Lung (tissue), 12 donors: ENCODE measurements around the gene POLR3G. TPM values are rescaled to one million over a fixed set of nuclear protein-coding genes. Genes with fewer than 3 reads are reported as not detected.

ENCODE experiments used
- ATAC-seq: fragments of 200-7000 bp; cut with Tn5 transposase; one replicate; pipeline ENCODE4 v1.9.1; 2020; ENCODE audit warnings: moderate number of reproducible peaks; ENCODE audit not compliant: insufficient read depth, low FRiP score
- DNase-seq, 3 donors: peaks; one replicate each; pipeline ENCODE4 v3.0.0-alpha.2; 2013 to 2017
- H3K27ac ChIP-seq, 2 donors: one replicate each; pipeline ENCODE4 v1.5.1; 2013; ENCODE audit warnings: mild to moderate bottlenecking in 2 of 2, moderate library complexity in 2 of 2, control low read depth in 1 of 2, inconsistent platforms in 1 of 2, low read depth in 1 of 2, low read length in 1 of 2
- H3K27me3 ChIP-seq, 3 donors: one replicate each; pipeline ENCODE4 v1.5.1; 2013; ENCODE audit warnings: low read length in 2 of 3; ENCODE audit not compliant: control insufficient read depth in 3 of 3, insufficient read depth in 3 of 3
- H3K36me3 ChIP-seq, 4 donors: one replicate each; pipeline ENCODE4 v1.5.1; 2013; ENCODE audit warnings: low read length in 4 of 4, mild to moderate bottlenecking in 1 of 4, moderate library complexity in 1 of 4; ENCODE audit not compliant: control insufficient read depth in 4 of 4, insufficient read depth in 4 of 4
- H3K4me1 ChIP-seq, 5 donors: one replicate each; pipeline ENCODE4 v1.5.1; 2013; ENCODE audit warnings: low read length in 5 of 5, mild to moderate bottlenecking in 2 of 5, moderate library complexity in 1 of 5; ENCODE audit not compliant: control insufficient read depth in 5 of 5, insufficient read depth in 5 of 5
- H3K4me3 ChIP-seq: one replicate; pipeline ENCODE4 v1.5.1; 2013; ENCODE audit warnings: mild to moderate bottlenecking, control low read depth, moderate library complexity
- H3K9ac ChIP-seq, 2 donors: one replicate each; pipeline ENCODE4 v1.5.1; 2013; ENCODE audit warnings: low read length in 2 of 2, control low read depth in 1 of 2; ENCODE audit not compliant: insufficient read depth in 1 of 2
- H3K9me3 ChIP-seq, 4 donors: one replicate each; pipeline ENCODE4 v1.5.1; 2013; ENCODE audit warnings: low read length in 3 of 4, mild to moderate bottlenecking in 1 of 4, moderate library complexity in 1 of 4; ENCODE audit not compliant: control insufficient read depth in 4 of 4, insufficient read depth in 3 of 4
- whole genome bisulfite sequencing, 2 donors: extraction: QIAGEN DNeasy Blood & Tissue Kit; methylation state at CpG; one replicate each; pipeline ENCODE4 v1.1.7; 2013; 5-methylcytosine and 5-hydroxymethylcytosine counted together
- polyA plus RNA-seq, 2 donors: library from polyadenylated mRNA; stranded (reverse); fragments of 200-250 nt; gene quantifications; one replicate each; pipeline ENCODE4 v1.2.1, GENCODE V29; 2013
- total RNA-seq, 2 donors: library from RNA; depleted of rRNA in 1 of 2; stranded (reverse); fragments of >200 nt in 1 of 2; gene quantifications; one replicate each; pipeline ENCODE4 v1.2.1, GENCODE V29; 2014 to 2021
- TF ChIP-seq, protein P1 (sequence below): IDR thresholded peaks from 2 replicates; pipeline ENCODE4 v1.5.1; 2012; ENCODE audit warnings: mild to moderate bottlenecking; ENCODE audit errors: control extremely low read depth, extremely low read depth
- donor health status: control.
- donor health status: control.
- donor health status: Bipolar disorder and iron deficiency.
- donor health status: healthy.
- donor health status: DM: yes; HTN: yes; CAD: no.

Gene POLR3G
- total and polyA plus RNA-seq, 4 donors, result 1.1 to 1.3 (median 1.3) TPM

DNA sequence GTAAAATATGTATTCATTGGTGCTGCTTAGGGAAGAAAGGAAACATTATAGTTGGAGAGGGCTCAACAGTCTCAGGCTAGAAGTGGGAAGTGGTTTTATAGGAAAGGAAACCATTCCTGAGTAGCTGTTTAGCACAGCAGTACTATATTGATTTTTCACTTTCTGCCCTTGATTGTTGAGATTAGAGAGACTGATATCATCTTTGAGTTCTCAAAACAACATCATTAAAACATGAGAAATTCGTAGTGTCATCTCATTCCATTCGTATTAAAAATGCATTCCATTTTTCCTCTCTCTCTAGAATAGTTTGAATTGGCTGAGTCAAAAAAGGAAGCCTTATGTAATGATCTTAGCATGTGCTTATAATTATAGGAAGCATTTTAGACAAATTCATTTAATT lies 14.1 kb downstream of the POLR3G start:
- no peak overlapping the region for H3K9ac ChIP-seq
- no peak overlapping the region for H3K27ac ChIP-seq
- no peaks in the 10 kb centered on the region for H3K27me3 ChIP-seq
- no peak for ATAC-seq
- TF ChIP-seq, protein P1, sequence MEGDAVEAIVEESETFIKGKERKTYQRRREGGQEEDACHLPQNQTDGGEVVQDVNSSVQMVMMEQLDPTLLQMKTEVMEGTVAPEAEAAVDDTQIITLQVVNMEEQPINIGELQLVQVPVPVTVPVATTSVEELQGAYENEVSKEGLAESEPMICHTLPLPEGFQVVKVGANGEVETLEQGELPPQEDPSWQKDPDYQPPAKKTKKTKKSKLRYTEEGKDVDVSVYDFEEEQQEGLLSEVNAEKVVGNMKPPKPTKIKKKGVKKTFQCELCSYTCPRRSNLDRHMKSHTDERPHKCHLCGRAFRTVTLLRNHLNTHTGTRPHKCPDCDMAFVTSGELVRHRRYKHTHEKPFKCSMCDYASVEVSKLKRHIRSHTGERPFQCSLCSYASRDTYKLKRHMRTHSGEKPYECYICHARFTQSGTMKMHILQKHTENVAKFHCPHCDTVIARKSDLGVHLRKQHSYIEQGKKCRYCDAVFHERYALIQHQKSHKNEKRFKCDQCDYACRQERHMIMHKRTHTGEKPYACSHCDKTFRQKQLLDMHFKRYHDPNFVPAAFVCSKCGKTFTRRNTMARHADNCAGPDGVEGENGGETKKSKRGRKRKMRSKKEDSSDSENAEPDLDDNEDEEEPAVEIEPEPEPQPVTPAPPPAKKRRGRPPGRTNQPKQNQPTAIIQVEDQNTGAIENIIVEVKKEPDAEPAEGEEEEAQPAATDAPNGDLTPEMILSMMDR, result no peak
- H3K36me3 ChIP-seq, result no peaks in the 10 kb centered on the region
- DNase-seq, result no peak
- no peaks in the 10 kb centered on the region for H3K4me1 ChIP-seq
- no peak overlapping the region for H3K4me3 ChIP-seq
- H3K9me3 ChIP-seq, result peaks cover 0 to under 1% (median 0%) of the 10 kb centered on the region in 4 donors
- 25 to 39% methylated on average over 2 of the region's 2 CpGs for WGBS, 2 donors

GRCh38 chr5:90494043-90494442 lies 19.4 kb downstream of the POLR3G start:
- Histone ChIP-seq H3K9me3 (peaks cover 0 to 3% (median 0%) of the 10 kb centered on the region in 4 donors), H3K4me3 (no peak overlapping the region), H3K9ac (no peak overlapping the region), H3K27ac (no peak overlapping the region), H3K36me3 (no peaks in the 10 kb centered on the region), H3K4me1 (no peaks in the 10 kb centered on the region), H3K27me3 (no peaks in the 10 kb centered on the region)
- DNase-seq (no peak), ATAC-seq (no peak)
- TF ChIP-seq, protein P1, result no peak

GRCh38 chr5:90495146-90495545 lies 20.5 kb downstream of the POLR3G start:
- Histone ChIP-seq H3K9me3 (peaks cover 0 to 3% (median 0%) of the 10 kb centered on the region in 4 donors), H3K36me3 (no peaks in the 10 kb centered on the region), H3K27ac (no peak overlapping the region), H3K4me3 (no peak overlapping the region), H3K4me1 (no peaks in the 10 kb centered on the region), H3K27me3 (no peaks in the 10 kb centered on the region), H3K9ac (no peak overlapping the region)
- ATAC-seq, result no peak
- no peak for DNase-seq
- TF ChIP-seq, protein P1, result no peak
- 100% methylated on average over 1 of the region's 1 CpG for WGBS, 2 donors

- TF ChIP-seq, protein P1, result no peak
- no peak overlapping the region for H3K4me3 ChIP-seq
- ATAC-seq (no peak), DNase-seq (no peak)
- no peaks in the 10 kb centered on the region for H3K27me3 ChIP-seq
- H3K9ac ChIP-seq, result no peak overlapping the region
- no peak overlapping the region for H3K27ac ChIP-seq
- 87 to 90% methylated on average over 1 of the region's 1 CpG for WGBS, 2 donors
- H3K9me3 ChIP-seq, result no peaks in the 10 kb centered on the region
- no peaks in the 10 kb centered on the region for H3K36me3 ChIP-seq
- H3K4me1 ChIP-seq, result no peaks in the 10 kb centered on the region
Observed at GRCh38 chr5:90503596-90503995, 28.9 kb downstream of the POLR3G start.
